Forelimb muscle (tissue), 1 donor: ENCODE measurements around the gene BCL2L2. TPM values are rescaled to one million over a fixed set of nuclear protein-coding genes. Genes with fewer than 3 reads are reported as not detected.

Experiments used
- DNase-seq: peaks from one replicate; pipeline ENCODE4 v3.0.0-alpha.2; 2013; ENCODE audit warnings: low read depth
- polyA plus RNA-seq: library from polyadenylated mRNA; unstranded; fragments of 120-200 nt; gene quantifications from one replicate; pipeline ENCODE4 v1.2.1, GENCODE V29; 2013; ENCODE audit not compliant: insufficient read length

The BCL2L2 gene
- polyA plus RNA-seq, 1 donor = 30.9 TPM

DNA sequence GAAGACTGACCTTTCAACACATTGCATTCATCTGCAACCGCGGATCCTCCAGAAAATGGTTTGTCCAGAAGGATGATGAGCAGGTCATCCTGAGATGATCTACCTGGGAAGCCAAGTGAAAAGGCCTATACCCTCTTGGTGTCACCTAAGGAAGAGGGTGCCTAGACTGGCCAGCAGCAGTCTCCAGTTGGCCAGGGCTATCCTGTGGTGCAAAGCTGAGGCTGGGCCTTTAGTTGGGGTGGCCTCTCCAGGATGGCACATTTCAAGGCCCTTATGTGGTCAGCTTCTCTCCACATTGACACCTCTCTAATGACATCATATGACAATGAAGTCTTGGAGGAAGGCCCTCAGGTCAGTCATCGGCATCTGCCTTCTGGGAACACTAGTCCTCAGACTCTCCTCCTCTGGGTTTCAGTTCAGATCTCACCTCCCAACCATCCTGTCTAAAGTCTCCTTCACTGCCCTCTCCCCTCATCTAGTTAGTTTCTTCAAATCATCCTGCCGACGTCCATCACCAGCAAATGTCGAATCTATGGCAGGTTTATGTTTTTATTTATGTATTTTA, 49.3 kb downstream of the BCL2L2 start:
- no peak for DNase-seq

DNA sequence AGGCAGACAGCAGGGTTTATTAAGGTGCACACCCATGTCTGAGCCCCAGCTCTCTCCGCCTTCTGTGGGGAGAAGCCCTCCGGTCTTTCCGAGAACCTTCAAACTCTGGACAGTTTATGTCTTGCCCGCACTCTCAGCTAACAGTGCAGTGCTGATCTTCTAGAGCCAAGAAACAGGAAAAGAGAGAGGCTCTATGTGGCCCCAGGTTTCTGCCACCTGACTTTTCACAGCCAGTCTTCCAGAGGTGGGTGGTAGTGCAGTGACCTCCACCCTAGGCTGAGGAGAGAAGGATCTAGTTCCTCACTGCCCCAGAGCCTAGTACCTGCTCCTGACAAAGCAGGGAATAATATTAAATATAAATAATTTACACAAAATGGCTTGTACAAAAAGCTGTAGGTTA, 50.0 kb downstream of the BCL2L2 start:
- no peak for DNase-seq

DNA sequence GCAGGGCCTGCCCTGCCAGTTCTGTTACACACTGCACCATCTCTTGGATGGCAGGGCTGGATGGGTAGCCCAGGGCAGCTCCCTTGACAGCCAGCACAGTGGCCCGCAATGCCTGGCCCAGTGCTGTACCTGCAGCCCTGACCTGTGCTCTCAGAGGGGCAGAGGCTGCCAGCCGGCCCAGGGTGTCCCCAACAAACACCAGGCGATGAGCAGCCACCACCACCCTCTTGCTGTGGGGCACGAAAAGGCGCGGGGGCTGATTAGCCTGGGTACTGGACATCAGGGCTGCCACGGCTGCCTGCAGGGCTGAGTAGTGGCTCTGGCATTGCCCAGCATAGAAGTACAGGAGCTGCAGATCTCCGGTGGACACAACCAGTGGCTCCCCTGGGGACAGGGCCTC, 50.6 kb downstream of the BCL2L2 start:
- DNase-seq = no peak

DNA sequence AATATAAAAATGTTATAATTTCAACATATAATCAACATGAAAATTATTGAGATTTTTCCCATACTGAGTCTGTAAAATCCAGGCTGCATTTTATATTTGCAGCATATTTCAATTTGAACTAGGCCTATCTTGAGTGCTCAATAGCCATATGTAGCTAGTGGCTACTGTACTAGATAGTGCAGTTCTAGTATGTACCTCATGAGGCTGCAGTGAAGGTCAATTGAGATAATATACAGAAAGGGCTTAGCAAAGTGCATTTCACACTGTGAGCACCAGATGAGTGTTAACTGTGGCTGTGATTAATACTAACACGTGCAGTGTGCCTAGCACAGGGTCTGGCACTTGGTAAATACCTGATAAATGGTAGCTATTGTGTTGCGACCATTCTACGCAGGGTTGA, 51.4 kb downstream of the BCL2L2 start:
- no peak for DNase-seq

DNA sequence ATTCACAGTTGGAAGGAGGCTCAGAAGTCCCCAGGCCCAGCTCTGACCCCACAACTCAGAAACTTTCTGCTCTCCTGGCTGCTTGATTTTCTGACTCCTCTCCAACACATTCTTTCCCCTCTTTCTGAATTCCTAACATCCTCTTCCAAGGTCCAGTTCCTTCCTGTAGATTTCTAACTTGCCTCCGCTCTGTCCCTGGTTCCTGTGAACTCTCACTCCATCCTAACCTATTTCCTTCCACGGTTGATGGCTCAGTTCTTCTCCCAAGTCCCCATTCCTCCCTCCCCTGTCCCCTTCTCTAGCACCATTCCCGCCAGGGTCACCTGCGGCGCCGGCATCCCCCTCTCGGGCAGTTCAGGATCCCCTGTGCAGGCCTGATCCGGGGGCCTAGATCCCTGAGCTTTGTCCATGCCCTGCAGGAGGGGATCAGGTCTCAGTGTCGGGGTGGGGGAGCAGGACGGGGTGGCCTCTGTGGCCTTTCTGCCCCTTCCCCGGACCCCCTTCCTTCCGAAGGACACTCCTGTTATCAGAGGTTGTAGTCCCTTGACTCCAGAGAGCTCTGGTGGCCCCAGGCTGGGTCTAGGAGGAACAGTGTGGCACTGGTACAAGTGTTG, 52.0 kb downstream of the BCL2L2 start:
- no peak for DNase-seq

DNA sequence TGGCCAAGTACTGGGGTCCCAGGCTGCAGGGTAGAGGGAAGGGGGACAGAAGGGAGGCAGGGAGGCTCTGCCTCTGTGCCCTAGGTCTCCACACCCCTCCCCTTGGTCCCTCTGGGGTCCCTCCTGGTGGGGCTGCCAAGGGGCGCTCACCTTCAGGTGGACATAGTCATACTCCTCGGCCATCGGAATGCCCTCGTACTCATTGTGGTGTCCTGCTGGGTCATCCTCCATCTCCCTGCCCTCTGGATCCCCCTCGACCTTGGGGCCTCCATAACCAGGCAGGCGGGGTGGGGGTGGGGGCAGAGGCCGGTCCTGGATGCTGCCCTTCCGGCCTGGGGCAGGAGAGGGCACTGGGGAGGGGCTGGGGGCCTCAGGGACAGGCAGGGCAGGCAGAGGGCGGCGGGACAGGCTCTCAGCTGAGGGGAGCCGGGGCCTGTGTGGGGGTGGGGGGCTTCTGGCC, 52.6 kb downstream of the BCL2L2 start:
- DNase-seq = no peak

DNA sequence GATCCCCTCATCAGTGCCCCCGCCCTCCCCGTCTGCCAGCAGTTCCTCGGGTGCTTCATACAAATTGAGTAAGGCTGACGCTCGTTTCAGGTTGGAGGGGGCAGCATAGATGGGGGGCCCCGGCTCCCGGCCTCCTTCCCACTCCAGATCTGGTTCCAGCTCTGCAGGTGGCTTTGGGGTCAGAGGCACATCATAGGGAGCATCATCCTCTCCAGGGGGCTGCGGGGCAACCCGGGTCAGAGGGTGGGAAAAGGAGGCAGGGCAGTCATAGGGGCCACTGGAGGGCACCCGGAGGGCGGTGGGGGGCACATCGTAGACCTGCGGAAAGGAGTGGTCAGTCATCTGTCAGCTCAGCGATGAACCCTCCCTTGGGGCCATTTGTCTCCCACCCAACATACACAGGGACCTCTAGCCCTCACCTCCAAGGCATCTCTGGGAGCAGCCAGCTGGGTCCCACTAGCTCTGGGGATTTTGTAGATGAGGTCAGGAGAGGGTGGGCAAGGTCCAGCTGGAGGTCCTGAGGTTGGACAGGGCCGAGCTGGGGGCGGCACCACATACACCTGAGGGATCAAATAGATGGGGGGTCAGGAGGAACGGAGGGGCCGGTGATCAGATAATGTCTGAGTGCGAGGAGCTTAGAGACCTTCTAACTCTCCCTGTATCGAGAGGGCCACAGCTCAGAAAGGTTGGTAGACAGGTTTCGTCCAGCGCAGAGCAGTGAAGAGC, 53.3 kb downstream of the BCL2L2 start:
- no peak for DNase-seq

DNA sequence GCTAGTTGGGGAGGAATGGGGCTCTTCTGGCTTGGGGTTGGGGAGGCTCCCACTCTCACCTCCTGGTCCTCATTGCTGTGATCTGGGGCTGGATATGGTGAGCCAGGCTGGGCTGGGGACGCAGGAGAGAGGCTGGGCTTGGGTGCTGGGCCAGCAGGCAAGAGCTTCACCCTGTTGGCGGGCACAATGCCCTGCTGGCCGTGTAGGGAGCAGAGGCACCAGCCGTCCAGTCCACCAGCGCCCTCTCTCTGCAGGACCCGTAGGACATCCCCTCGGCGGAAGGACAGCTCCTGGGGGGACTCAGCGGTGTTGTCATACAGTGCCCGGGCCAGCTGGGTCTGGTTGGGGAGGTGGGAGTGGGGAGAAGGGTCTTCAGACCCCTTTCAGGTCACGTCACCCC, 53.9 kb downstream of the BCL2L2 start:
- DNase-seq = no peak

DNA sequence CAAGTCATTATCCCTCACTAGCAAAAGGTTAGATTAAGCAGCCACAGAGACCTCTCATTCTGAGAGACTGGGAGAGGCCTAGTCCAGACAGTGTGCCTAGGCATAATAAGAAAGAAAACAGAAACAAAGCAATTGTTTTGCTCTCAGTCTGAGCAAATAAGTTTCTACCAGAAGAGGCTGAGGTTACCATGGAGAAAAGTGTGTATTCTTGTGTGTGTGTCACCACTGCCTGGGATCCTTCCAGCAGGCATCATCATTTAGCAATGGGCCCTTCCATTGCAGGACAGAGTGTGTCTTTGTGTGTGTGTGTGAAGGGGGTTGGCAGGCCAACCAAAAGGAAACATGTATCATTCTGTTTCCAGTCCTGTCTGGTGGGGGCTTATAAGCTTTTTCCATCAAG, 54.7 kb downstream of the BCL2L2 start:
- DNase-seq = no peak

Other genes with a start within 250 kb of the BCL2L2 start
- gene CDH24, start 249.3 kb upstream of the BCL2L2 start, polyA plus RNA-seq = 3.8 TPM
- gene ACIN1, start 211.7 kb upstream of the BCL2L2 start, polyA plus RNA-seq = 144 TPM
- gene C14orf119, start 211.3 kb upstream of the BCL2L2 start, polyA plus RNA-seq = 47.4 TPM
- gene CIROP, start 201.8 kb upstream of the BCL2L2 start, polyA plus RNA-seq = not detected
- 0.11 TPM for gene CEBPE, start 187.6 kb upstream of the BCL2L2 start, polyA plus RNA-seq
- 2.9 TPM for gene SLC7A8, start 123.2 kb upstream of the BCL2L2 start, polyA plus RNA-seq
- 0.59 TPM for gene RNF212B, start 68.9 kb upstream of the BCL2L2 start, polyA plus RNA-seq
- gene HOMEZ, start 20.7 kb upstream of the BCL2L2 start, polyA plus RNA-seq = 11.1 TPM
- gene PPP1R3E, start 4.0 kb upstream of the BCL2L2 start, polyA plus RNA-seq = 18.5 TPM
- 114 TPM for gene PABPN1, start 14.6 kb downstream of the BCL2L2 start, polyA plus RNA-seq
- 23.3 TPM for gene SLC22A17, start 46.1 kb downstream of the BCL2L2 start, polyA plus RNA-seq
- gene EFS, start 58.3 kb downstream of the BCL2L2 start, polyA plus RNA-seq = 69.2 TPM
- gene IL25, start 66.0 kb downstream of the BCL2L2 start, polyA plus RNA-seq = not detected
- gene CMTM5, start 70.2 kb downstream of the BCL2L2 start, polyA plus RNA-seq = 1.4 TPM
- 7.0 TPM for gene MYH6, start 101.4 kb downstream of the BCL2L2 start, polyA plus RNA-seq
- gene MYH7, start 128.8 kb downstream of the BCL2L2 start, polyA plus RNA-seq = 932 TPM
- gene NGDN, start 162.9 kb downstream of the BCL2L2 start, polyA plus RNA-seq = 35.1 TPM
- gene ZFHX2, start 244.9 kb downstream of the BCL2L2 start, polyA plus RNA-seq = 1.5 TPM
- gene THTPA, start 249.4 kb downstream of the BCL2L2 start, polyA plus RNA-seq = 12.8 TPM